DMS153 (cell line): ENCODE results near the gene TYMS.

Experiments
- DNase-seq: peaks from one replicate; lab custom pipeline; 2025; lab: John Stamatoyannopoulos, UW

TYMS gene

GRCh38 chr18:647304-647703, 10.1 kb upstream of the TYMS start:
- DNase-seq = no peak

- no peak for DNase-seq
Observed at GRCh38 chr18:649341-649740, 8.1 kb upstream of the TYMS start.

DNA sequence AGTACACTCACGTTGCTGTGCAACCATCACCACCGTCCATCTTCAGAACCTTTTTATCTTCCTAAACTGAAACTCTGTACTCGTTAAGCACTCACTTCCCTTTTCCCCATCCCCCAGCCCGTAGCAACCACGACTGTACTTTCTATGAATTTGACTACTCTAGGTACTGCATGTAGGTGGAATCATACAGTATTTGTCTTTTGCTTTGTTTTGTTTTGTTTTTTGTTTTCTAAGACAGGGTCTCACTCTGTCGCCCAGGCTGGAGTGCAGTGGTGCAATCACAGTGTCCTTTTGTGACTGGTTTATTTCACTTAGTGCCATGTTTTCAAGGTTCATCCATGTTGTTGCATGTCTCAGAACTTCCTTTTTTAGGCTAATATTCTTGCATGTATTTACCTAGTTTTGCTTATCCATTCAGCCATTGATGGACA, 7.0 kb upstream of the TYMS start:
- DNase-seq = no peak

GRCh38 chr18:652131-652530, 5.3 kb upstream of the TYMS start:
- no peak for DNase-seq

GRCh38 chr18:653512-653911, 3.9 kb upstream of the TYMS start:
- no peak for DNase-seq

- DNase-seq = no peak
Observed at GRCh38 chr18:654601-655000, 2.9 kb upstream of the TYMS start.

DNA sequence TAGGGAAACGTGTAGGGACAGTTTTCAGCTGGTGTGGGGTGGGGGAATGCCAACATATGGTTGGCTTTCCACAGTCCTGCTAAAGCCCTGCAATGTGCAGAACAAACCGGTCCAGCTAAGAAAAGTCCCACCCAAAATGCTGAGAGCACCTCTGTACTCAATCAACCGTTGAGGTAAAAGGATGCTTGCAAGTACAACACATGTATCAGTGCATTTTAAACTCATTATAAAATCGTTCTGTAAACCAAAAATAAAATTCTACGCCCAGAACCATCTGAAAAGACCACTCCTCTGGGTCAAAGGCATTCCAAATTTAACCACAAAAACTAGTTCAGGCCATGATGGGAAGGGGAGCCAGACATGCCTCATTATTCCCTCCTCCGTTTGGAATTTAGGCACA, 2.0 kb upstream of the TYMS start:
- no peak for DNase-seq

- peak; percentile 65 for DNase-seq
Observed at GRCh38 chr18:658001-658946, 821 bp downstream of the TYMS start.

DNA sequence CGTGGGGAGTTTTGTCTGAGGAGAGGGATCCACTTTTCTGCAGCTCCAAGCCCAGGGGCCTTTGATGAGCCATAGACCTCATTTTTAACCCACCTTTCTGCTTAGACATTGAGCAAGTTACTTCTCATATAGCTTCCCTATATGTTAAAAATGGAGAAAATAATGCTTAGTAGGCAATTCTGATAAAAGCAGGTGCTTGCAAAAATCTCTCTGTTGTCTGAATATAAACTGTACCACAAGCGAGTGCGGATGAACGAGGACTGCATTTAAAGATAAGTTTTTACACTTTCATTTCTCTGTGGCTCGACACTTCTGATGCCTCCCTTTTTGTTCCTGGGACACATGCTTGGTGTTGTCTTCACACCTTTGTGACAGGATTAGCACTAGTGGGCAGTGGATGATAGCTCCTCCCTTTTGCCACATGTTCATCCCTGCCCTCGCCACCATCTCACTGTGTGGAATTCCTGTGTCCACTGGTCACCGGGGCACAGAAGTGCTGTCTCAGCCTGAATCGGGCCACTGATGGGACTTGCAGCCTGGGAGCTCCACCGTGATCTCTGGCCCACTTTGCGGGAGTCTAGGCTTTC, 1.6 kb downstream of the TYMS start:
- no peak for DNase-seq

GRCh38 chr18:659597-659996, 2.1 kb downstream of the TYMS start:
- DNase-seq = no peak

DNA sequence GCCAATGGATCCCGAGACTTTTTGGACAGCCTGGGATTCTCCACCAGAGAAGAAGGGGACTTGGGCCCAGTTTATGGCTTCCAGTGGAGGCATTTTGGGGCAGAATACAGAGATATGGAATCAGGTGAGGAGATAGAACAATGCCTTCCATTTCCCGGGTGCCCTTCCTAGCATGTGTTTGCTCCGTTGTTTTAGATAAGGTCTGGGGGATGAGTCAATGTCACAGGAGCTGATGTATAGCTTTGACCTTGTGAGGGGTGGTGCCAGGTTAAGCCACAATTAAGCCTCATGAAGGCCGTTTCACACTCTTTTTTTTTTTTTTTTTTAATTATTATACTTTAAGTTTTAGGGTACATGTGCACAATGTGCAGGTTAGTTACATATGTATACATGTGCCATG, 4.7 kb downstream of the TYMS start:
- DNase-seq = no peak

DNA sequence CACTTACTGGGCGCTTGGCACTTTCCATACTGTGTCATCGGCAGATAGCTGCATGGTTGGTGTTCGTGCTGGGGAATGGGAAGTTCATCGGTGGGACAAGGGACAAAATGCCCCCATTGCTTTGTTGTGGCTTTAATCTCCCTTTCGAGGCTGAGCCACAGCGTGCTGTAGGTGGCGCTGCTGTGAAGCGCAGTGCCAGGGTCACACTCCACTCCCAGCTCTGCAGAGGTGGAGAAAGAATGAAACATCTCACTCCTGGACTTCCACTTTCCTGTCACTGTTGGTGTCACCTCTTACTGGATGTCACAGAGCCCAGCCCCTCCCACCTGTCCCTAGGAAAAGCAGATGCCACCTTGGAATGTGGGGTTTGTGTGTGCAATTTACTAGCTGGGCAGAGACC, 8.7 kb downstream of the TYMS start:
- no peak for DNase-seq

DNA sequence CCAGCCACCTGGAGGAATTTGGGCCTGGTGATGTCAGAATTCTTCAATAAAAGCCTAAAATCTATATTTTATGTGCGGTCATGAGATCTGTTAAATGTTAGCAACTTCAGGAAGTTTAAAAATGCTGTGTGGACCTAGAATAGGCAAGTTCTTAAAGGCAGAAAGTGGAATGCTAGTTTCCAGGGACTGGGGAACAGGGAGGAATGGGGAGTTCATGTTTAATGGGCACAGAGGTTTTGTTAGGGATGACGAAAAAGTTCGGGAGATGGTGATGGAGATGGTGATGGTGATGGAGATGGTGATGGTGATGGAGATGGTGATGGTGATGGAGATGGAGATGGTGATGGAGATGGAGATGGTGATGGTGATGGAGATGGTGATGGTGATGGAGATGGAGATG, 9.2 kb downstream of the TYMS start:
- no peak for DNase-seq

- no peak for DNase-seq
Observed at GRCh38 chr18:668260-668659, 10.8 kb downstream of the TYMS start.

- DNase-seq = no peak
Observed at GRCh38 chr18:669077-669476, 11.6 kb downstream of the TYMS start.

GRCh38 chr18:670522-670921, 13.1 kb downstream of the TYMS start:
- no peak for DNase-seq

DNA sequence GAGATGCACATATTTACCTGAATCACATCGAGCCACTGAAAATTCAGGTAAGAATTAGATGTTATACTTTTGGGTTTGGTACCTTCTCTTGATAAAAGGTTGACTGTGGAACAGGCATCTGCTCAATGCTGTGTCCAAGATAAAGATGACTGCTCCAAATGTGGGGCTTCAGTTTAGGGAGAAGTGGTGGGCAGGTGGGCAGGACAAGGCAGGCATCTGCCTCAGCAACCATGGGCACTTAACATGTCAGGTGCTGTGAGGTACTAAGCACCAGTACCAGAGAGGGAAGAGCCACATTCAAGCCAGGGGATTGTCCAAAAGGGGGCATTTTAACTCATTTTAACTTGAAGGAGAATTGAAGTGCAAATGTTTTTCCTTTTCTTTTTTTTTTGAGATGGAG, 14.0 kb downstream of the TYMS start:
- no peak for DNase-seq

DNA sequence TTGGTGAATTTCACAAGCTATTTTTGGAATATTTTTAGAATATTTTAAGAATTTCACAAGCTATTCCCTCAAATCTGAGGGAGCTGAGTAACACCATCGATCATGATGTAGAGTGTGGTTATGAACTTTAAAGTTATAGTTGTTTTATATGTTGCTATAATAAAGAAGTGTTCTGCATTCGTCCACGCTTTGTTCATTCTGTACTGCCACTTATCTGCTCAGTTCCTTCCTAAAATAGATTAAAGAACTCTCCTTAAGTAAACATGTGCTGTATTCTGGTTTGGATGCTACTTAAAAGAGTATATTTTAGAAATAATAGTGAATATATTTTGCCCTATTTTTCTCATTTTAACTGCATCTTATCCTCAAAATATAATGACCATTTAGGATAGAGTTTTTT, 15.9 kb downstream of the TYMS start:
- DNase-seq = no peak

DNA sequence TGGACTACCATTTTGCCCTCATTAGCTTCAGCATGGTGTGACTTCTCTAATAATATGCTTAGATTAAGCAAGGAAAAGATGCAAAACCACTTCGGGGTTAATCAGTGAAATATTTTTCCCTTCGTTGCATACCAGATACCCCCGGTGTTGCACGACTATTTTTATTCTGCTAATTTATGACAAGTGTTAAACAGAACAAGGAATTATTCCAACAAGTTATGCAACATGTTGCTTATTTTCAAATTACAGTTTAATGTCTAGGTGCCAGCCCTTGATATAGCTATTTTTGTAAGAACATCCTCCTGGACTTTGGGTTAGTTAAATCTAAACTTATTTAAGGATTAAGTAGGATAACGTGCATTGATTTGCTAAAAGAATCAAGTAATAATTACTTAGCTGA, 16.3 kb downstream of the TYMS start:
- DNase-seq = no peak

DNA sequence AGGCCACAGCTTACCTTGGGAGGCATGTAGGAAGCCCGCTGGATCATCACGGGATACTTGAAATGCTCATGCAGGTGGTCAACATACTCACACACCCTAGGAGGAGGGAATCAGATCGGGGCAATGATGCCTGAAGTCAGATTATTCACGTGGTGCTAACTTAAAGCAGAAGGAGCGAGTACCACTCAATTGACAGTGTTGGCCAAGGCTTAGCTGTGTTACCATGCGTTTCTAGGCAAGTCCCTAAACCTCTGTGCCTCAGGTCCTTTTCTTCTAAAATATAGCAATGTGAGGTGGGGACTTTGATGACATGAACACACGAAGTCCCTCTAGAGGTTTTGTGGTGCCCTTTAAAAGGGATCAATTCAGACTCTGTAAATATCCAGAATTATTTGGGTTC, 17.9 kb downstream of the TYMS start:
- DNase-seq = no peak

- DNase-seq = no peak
Observed at GRCh38 chr18:676069-676468, 18.6 kb downstream of the TYMS start.

DNA sequence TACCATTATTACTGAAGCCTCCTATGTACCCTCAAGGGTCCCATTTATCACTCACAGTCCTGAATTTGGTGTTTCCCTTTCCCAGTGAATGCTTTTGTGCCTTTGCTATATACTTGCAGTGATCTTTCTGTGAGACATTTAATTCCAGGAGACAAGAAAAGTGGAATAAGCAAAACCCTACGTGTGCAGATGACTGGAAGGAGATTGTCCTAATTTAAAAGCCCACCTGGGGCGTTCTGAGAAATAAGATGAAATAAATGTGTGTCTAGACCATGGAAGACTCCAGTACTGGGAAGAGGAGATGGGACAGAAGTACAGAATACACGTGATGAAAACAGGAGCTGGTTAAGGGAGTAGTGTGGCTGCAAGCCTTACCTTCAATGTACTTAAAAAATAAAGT, 19.3 kb downstream of the TYMS start:
- no peak for DNase-seq

DNA sequence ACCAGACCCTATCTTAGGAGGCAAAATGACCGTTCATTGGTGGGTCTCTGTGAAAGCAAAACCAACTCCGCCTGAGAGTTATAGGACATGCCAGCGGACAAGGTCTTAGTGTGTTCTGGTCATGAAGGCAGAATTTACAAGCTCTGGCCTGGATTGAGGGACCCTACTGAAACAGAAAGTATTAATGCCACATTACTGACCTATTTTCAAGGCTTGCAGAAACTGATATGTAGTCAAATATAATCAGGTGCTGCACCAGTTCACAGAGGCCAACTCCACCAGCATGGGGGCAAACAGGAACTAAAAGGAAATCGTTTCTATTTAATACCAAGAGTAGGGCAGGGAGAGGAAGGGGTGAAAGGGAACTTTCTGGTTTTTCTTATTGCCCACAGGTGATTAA, 19.7 kb downstream of the TYMS start:
- no peak for DNase-seq

DNA sequence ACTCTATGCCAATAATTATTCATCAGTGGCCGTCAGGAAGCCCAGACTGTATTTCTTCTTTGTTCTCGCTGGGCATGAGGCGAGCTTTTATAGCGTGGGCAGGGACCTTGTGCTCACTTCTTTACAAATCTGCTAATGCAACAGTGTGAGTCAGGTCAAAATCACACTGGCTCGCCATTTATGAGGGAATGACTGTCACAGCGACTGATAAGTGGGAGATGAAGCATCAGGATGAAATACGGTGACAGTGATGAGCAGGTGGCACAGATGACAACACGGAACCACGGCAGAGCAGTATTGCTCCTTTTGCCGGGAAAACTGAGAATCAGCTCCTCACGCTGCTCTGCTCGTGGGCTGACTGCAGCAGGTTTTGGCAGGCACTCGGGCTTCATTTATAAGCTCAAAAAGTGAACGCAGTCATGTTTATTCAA, 20.5 kb downstream of the TYMS start:
- DNase-seq = no peak
